Gastroesophageal sphincter (tissue), 4 donors: ENCODE results near the gene BATF. TPM values are rescaled to one million over a fixed set of nuclear protein-coding genes. Genes with fewer than 3 reads are reported as not detected.

Source experiments
- ATAC-seq: fragments of 150-250 bp; one replicate; pipeline ENCODE4 v1.9.1; 2016; ENCODE audit warnings: mild to moderate bottlenecking, moderate library complexity
- H3K27ac ChIP-seq, 4 donors: fragments of 200-600 bp; sonication (generic) in 3 of 4; 1 replicate in 3 of 4; 2 replicates in 1 of 4; pipeline ENCODE4 v1.5.1; 2016 to 2019
- H3K27me3 ChIP-seq: fragments of 200-600 bp; sonication (generic); one replicate; pipeline ENCODE4 v1.5.1; 2019
- H3K36me3 ChIP-seq, 2 donors: fragments of 200-600 bp; sonication (generic); one replicate each; pipeline ENCODE4 v1.5.1; 2019; ENCODE audit warnings: control low read depth in 1 of 2
- H3K4me1 ChIP-seq, 3 donors: fragments of 200-600 bp; sonication (generic); 1 replicate in 2 of 3; 2 replicates in 1 of 3; pipeline ENCODE4 v1.5.1; 2016 to 2019; ENCODE audit warnings: control low read depth in 2 of 3
- H3K4me3 ChIP-seq, 2 donors: fragments of 200-600 bp; sonication (generic); one replicate each; pipeline ENCODE4 v1.5.1; 2019; ENCODE audit warnings: mild to moderate bottlenecking in 1 of 2, moderate library complexity in 1 of 2
- H3K9me3 ChIP-seq, 3 donors: fragments of 200-600 bp; sonication (generic); one replicate each; pipeline ENCODE4 v1.5.1; 2017 to 2019; ENCODE audit warnings: control low read depth in 2 of 3
- EP300 ChIP-seq: sonication (generic); formaldehyde crosslinking; IDR thresholded peaks from one replicate; pipeline ENCODE4 v1.6.1; 2017; ENCODE audit warnings: antibody characterized with exemption, mild to moderate bottlenecking
- POLR2A ChIP-seq, 2 donors: fragments of 450-650 bp; IDR thresholded peaks; one replicate each; pipeline ENCODE4 v1.6.1; 2017; ENCODE audit warnings: antibody characterized with exemption in 2 of 2, mild to moderate bottlenecking in 2 of 2, moderate library complexity in 1 of 2
- POLR2AphosphoS5 ChIP-seq: sonication (generic); formaldehyde crosslinking; IDR thresholded peaks from one replicate; pipeline ENCODE4 v1.6.1; 2017; ENCODE audit warnings: antibody characterized with exemption
- WGBS, 2 donors: methylation state at CpG; one replicate each; pipeline ENCODE4 v1.1.5; 2018; ENCODE audit warnings: low coverage in 1 of 2; 5-methylcytosine and 5-hydroxymethylcytosine counted together
- total RNA-seq, 4 donors: library from RNA; depleted of rRNA; stranded (reverse); fragments of >200 nt; gene quantifications; one replicate each; pipeline ENCODE4 v1.1.0, GENCODE V29; 2016
- TF ChIP-seq, protein P1 (sequence below), 4 experiments: fragments of 200-600 bp in 2 of 4; fragments of 450-650 bp in 2 of 4; sonication (generic) in 1 of 4; IDR thresholded peaks; one replicate each; pipeline ENCODE4 v1.5.1; 2017 to 2019; ENCODE audit warnings: antibody characterized with exemption in 4 of 4, mild to moderate bottlenecking in 2 of 4, moderate library complexity in 2 of 4

The BATF gene
- total RNA-seq, 4 donors from 2014 or later = 2.6 to 16.8 (median 3.2) TPM

DNA sequence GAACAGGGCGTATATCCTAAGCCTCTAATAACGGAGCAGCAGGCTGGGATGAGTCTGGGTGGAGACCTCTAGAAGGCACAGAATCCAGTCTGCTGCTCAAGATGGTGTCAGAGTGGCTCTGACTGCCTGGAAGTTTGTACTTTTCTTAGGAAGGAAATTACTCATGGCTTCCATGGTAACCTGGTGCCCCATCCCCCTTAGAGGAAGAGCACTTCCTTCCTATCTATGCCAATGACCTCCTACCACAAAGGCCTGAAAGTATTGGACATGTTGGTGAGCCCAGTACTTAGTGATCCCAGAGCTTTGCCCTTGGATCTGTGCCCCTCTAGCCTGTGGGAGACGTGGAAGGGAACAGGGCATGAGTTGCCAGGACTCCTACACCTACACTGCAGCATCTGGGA, 1.5 kb downstream of the BATF start:
- no peaks in the 10 kb centered on the region for H3K36me3 ChIP-seq
- peak; percentile 64 for ATAC-seq
- H3K9me3 ChIP-seq = no peaks in the 10 kb centered on the region
- H3K4me3 ChIP-seq = no peak overlapping the region
- H3K4me1 ChIP-seq = peaks cover 0 to 4% (median 0%) of the 10 kb centered on the region in 3 donors
- peaks cover 15% of the 10 kb centered on the region for H3K27me3 ChIP-seq
- TF ChIP-seq, protein P1, sequence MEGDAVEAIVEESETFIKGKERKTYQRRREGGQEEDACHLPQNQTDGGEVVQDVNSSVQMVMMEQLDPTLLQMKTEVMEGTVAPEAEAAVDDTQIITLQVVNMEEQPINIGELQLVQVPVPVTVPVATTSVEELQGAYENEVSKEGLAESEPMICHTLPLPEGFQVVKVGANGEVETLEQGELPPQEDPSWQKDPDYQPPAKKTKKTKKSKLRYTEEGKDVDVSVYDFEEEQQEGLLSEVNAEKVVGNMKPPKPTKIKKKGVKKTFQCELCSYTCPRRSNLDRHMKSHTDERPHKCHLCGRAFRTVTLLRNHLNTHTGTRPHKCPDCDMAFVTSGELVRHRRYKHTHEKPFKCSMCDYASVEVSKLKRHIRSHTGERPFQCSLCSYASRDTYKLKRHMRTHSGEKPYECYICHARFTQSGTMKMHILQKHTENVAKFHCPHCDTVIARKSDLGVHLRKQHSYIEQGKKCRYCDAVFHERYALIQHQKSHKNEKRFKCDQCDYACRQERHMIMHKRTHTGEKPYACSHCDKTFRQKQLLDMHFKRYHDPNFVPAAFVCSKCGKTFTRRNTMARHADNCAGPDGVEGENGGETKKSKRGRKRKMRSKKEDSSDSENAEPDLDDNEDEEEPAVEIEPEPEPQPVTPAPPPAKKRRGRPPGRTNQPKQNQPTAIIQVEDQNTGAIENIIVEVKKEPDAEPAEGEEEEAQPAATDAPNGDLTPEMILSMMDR (IDR thresholded peaks at IDR 0.05) = no peak
- no peak for TF ChIP-seq EP300
- 26% methylated on average over 2 of the region's 3 CpGs; no CpG with 5 or more reads in 1 of the 2 donors for WGBS, 2 donors
- H3K27ac ChIP-seq = peak overlapping the region in 1 of 4 donors; percentile 17

DNA sequence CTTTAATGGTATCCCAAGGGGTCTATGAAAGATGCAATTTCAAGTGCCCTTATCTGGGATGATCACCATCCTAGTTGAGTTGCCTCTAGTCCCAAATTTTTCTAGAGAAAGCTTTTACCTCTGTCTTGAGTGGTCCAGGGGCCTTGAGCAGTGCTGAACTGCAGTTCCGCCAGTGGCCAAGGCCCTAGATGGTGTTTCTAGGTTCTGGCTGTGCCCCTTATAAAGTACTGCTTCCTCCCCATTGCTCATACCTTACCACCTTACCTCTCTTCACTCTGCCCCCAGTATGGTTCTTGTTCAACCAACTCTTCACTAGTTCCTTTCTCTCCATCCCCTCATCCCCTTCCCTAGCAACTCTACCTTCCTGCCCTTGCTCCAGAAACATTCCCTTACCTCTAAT, 3.7 kb downstream of the BATF start:
- no peaks in the 10 kb centered on the region for H3K36me3 ChIP-seq
- WGBS, 2 donors = 93 to 100% methylated on average over 1 of the region's 1 CpG
- no peak overlapping the region for H3K27ac ChIP-seq
- ATAC-seq = no peak
- H3K27me3 ChIP-seq = peaks cover 15% of the 10 kb centered on the region
- TF ChIP-seq, protein P1 (IDR thresholded peaks at IDR 0.05) = no peak
- H3K4me3 ChIP-seq = no peak overlapping the region
- H3K9me3 ChIP-seq = no peaks in the 10 kb centered on the region
- H3K4me1 ChIP-seq = peaks cover 0 to 4% (median 0%) of the 10 kb centered on the region in 3 donors

DNA sequence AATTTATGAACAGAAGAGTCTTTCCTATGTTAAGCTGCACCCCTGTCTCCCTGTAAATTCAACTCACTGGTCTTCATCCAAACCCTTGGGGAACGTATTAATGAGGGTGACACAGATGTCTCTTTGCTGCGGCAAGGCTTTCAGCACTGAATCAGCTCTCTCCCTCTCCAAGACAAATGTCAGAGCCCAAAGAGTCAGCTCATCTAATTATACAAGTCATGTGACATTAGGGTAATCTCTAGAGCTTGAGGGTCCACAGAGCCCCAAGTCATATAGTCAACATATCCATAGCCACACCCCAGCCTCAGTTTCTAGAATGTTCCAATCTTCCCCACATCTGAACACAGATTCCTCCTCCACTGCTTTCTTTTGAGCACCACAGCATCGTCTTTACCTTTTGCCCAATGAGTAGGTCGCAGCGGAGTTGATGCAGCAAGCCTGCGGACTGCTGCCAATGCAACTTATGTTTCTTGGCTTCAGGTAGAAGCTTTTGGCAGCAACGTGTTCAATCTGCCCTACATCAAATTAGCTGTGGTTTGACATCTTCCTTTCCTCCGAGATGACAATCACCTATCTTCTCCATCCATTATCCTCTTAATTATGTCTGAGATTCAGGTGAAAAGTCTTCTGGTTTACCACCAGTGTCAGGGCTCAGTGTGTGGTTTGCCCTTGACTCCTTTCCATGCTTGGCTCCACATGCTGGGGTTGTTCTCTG, 5.3 kb downstream of the BATF start:
- WGBS, 2 donors = 91 to 93% methylated on average over 5 to 8 of the region's 8 CpGs
- H3K36me3 ChIP-seq = no peaks in the 10 kb centered on the region

DNA sequence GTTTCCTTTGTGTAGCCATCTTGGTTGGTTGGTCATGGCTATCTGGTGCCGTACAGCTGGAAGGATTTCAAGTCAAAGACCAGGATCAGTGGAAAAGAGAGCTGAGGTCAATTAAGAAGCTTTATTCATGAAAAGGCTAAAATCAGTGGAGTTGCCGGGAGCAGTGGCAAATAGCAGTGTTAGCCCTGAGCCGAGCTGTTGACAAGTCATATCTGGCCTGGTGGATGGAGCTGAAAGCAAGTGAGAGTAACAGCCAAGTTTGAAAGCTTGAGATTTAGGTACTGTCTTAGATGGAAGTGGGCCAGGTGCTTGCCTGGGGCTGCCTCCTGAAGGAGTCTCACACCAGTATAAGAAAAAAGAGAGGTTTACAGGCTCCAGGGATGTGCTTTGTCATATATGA, 9.0 kb downstream of the BATF start:
- ATAC-seq = no peak
- WGBS, 2 donors = 73 to 80% methylated on average over 3 of the region's 3 CpGs
- no peak overlapping the region for H3K27ac ChIP-seq
- no peaks in the 10 kb centered on the region for H3K9me3 ChIP-seq
- H3K27me3 ChIP-seq = no peaks in the 10 kb centered on the region
- no peak overlapping the region for H3K4me3 ChIP-seq
- no peak for TF ChIP-seq EP300
- no peak for TF ChIP-seq POLR2AphosphoS5
- TF ChIP-seq POLR2A (IDR thresholded peaks at IDR 0.05) = no peak
- TF ChIP-seq, protein P1 (IDR thresholded peaks at IDR 0.05) = no peak
- H3K4me1 ChIP-seq = no peaks in the 10 kb centered on the region
- no peaks in the 10 kb centered on the region for H3K36me3 ChIP-seq

More for the DNA sequence above, 5.3 kb downstream of the BATF start:
- ATAC-seq = no peak
- Histone ChIP-seq H3K4me3 (no peak overlapping the region), H3K27ac (no peak overlapping the region), H3K27me3 (peaks cover 9% of the 10 kb centered on the region), H3K9me3 (no peaks in the 10 kb centered on the region), H3K4me1 (peaks cover 0 to 4% (median 0%) of the 10 kb centered on the region in 3 donors)
- TF ChIP-seq, protein P1 (IDR thresholded peaks at IDR 0.05) = no peak
- TF ChIP-seq EP300 = no peak
- TF ChIP-seq POLR2AphosphoS5 = no peak
- TF ChIP-seq POLR2A (IDR thresholded peaks at IDR 0.05) = no peak

DNA sequence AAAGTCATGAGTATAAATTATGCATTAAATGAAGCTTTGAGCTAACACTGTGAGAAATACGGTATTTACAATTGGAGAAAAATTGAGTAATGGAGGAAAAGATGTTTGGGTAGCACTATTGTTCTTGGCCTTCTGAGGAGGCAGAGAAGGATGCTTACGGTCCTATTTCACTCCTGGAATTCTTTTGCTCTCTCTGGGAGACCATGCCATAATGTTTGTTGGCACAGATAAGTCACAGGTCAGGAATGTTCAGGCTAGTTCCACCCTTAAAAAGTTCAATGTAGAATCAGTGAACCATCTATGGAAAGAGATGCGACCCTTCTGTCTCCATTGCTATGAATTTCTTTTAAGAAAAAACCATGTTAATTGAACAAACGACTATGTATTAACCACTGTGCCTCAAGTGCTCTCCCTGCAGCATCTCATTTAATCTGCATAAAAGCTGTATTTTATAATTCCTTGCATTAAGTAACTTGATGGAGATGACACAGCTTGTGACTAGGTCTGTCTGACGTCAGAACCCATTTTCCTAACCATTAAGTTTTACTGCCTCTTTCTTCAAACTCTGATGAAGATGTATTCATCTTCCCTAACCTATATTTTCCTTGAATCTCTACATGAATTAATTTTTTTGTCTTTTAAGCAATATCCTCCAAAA, 9.5 kb downstream of the BATF start:
- H3K4me3 ChIP-seq = no peak overlapping the region
- no peaks in the 10 kb centered on the region for H3K4me1 ChIP-seq
- no peaks in the 10 kb centered on the region for H3K27me3 ChIP-seq
- H3K36me3 ChIP-seq = no peaks in the 10 kb centered on the region
- no peak for ATAC-seq
- no peak for TF ChIP-seq POLR2AphosphoS5
- TF ChIP-seq, protein P1 (IDR thresholded peaks at IDR 0.05) = no peak
- no peak for TF ChIP-seq EP300
- TF ChIP-seq POLR2A (IDR thresholded peaks at IDR 0.05) = no peak
- no peak overlapping the region for H3K27ac ChIP-seq
- no peaks in the 10 kb centered on the region for H3K9me3 ChIP-seq
- WGBS, 2 donors = 77 to 87% methylated on average over 5 of the region's 5 CpGs
